ENCODE data around the gene SLC51A. TPM values are rescaled to one million over a fixed set of nuclear protein-coding genes. Genes with fewer than 3 reads are reported as not detected.

Gene SLC51A
- total RNA-seq, 1 donor from 2014 or later: 0.63 TPM

Other genes starting within 250 kb of the SLC51A start
- gene TFRC, start 134.4 kb upstream of the SLC51A start, total RNA-seq: 154 TPM
- gene ZDHHC19, start 5.1 kb upstream of the SLC51A start, total RNA-seq: 1.2 TPM
- 54.9 TPM for gene PCYT1A, start 71.2 kb downstream of the SLC51A start, total RNA-seq
- 9.8 TPM for gene DYNLT2B, start 101.7 kb downstream of the SLC51A start, total RNA-seq
- gene TM4SF19, start 121.9 kb downstream of the SLC51A start, total RNA-seq: not detected
- 52.0 TPM for gene UBXN7, start 215.9 kb downstream of the SLC51A start, total RNA-seq